Type B pancreatic cell (in vitro differentiated cells): Measurements from ENCODE around the gene C1orf167. TPM values are rescaled to one million over a fixed set of nuclear protein-coding genes. Genes with fewer than 3 reads are reported as not detected.
A peak's percentile ranks its signal among the peaks of the same experiment; 100 is the strongest.

Experiments used
- DNase-seq: peaks from one replicate; pipeline ENCODE4 v3.0.0; 2021; ENCODE audit warnings: mixed read lengths; ENCODE audit not compliant: unreplicated experiment; ENCODE audit errors: extremely low spot score
- H3K27ac Mint-ChIP-seq: 2 replicates; pipeline ENCODE4 v1.8.0; 2021; ENCODE audit warnings: mild to moderate bottlenecking, mixed read lengths
- H3K27me3 Mint-ChIP-seq: 2 replicates; pipeline ENCODE4 v1.8.0; 2021; ENCODE audit warnings: mixed read lengths
- H3K36me3 Mint-ChIP-seq: 2 replicates; pipeline ENCODE4 v1.8.0; 2021; ENCODE audit warnings: mixed read lengths
- H3K4me1 Mint-ChIP-seq: one replicate; pipeline ENCODE4 v1.8.0; 2021; ENCODE audit warnings: mixed read lengths; ENCODE audit not compliant: unreplicated experiment
- H3K4me3 Mint-ChIP-seq: 2 replicates; pipeline ENCODE4 v1.8.0; 2021; ENCODE audit warnings: mild to moderate bottlenecking, mixed read lengths
- H3K9me3 Mint-ChIP-seq: 2 replicates; pipeline ENCODE4 v1.8.0; 2021; ENCODE audit warnings: mixed read lengths
- total RNA-seq: library from RNA; stranded (reverse); gene quantifications from 2 replicates; pipeline ENCODE4 v1.2.1, GENCODE V29; 2021; ENCODE audit warnings: low replicate concordance
- TF ChIP-seq, protein P1 (sequence below): fragments of 200-600 bp; sonication (generic); conservative IDR thresholded peaks from 2 replicates; pipeline ENCODE4 v1.5.0; 2021; ENCODE audit warnings: antibody characterized with exemption, mild to moderate bottlenecking

The C1orf167 gene
- total RNA-seq, 1 donor from 2014 or later: not detected

DNA sequence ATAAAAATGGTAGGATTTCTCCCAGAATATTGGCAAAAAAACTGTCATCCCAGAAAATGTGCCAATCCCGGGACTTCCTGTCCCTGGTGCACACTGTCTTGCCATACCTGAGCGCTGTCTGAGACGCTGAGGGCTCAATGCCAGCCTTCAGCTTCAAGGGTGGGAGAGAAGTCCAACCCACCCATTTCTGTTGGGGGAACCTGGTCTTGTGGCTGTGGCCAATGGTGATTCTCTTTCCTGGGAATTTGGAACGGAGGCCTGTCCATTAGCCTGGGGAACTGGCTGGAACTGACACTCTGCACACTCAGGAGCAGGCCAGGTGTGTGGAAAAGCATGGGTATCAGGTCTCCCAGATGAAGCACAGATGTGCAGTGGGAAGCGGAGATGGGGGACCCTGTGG is 37.1 kb downstream of the C1orf167 start:
- Mint-ChIP-seq H3K4me3 (no peak overlapping the region), H3K36me3 (peaks cover 8% of the 10 kb centered on the region), H3K27ac (no peak overlapping the region), H3K4me1 (peaks cover 21% of the 10 kb centered on the region), H3K27me3 (no peaks in the 10 kb centered on the region), H3K9me3 (no peaks in the 10 kb centered on the region)
- DNase-seq: no peak
- TF ChIP-seq, protein P1, sequence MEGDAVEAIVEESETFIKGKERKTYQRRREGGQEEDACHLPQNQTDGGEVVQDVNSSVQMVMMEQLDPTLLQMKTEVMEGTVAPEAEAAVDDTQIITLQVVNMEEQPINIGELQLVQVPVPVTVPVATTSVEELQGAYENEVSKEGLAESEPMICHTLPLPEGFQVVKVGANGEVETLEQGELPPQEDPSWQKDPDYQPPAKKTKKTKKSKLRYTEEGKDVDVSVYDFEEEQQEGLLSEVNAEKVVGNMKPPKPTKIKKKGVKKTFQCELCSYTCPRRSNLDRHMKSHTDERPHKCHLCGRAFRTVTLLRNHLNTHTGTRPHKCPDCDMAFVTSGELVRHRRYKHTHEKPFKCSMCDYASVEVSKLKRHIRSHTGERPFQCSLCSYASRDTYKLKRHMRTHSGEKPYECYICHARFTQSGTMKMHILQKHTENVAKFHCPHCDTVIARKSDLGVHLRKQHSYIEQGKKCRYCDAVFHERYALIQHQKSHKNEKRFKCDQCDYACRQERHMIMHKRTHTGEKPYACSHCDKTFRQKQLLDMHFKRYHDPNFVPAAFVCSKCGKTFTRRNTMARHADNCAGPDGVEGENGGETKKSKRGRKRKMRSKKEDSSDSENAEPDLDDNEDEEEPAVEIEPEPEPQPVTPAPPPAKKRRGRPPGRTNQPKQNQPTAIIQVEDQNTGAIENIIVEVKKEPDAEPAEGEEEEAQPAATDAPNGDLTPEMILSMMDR: no peak

DNA sequence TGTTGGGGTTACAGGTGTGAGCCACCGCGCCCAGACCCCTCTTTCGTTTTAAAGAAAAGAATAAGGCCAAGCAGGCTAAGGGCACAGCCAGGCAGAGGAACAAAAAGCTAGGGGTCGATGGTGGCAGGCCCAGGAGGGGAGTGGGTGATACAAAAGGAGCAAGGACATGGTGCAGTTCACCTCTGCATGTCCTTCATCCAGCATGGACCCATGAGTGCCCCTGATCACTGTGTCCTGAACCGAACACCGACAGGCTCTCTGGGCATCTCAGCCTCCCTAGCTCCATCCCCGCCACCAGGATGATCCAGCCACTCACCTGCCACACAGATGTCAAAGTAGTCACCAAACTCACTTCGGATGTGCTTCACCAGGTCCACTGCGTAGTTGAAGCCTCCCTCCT is 37.9 kb downstream of the C1orf167 start:
- H3K4me1 Mint-ChIP-seq: peaks cover 21% of the 10 kb centered on the region
- peaks cover 8% of the 10 kb centered on the region for H3K36me3 Mint-ChIP-seq
- DNase-seq: no peak
- H3K9me3 Mint-ChIP-seq: no peaks in the 10 kb centered on the region
- no peaks in the 10 kb centered on the region for H3K27me3 Mint-ChIP-seq
- H3K27ac Mint-ChIP-seq: no peak overlapping the region
- TF ChIP-seq, protein P1: no peak
- no peak overlapping the region for H3K4me3 Mint-ChIP-seq

DNA sequence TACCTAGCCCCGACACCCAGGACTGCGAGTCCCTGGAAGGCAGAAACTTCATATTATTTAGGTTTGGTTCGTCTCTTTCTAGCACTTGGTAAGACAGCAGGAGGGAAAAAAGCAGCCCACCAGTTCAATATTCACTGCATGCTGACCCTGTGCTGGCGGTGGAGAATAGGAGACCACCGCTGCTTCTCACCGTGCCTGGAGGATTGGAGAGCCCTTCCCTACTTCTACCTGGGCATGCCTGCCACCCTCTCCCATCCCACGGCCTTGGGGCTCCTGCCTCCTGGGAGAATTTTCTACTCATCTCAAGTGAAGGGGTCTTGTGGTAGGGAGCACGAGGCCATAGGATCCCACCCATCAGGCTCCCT is 38.4 kb downstream of the C1orf167 start:
- Mint-ChIP-seq H3K4me1 (peaks cover 21% of the 10 kb centered on the region), H3K27me3 (no peaks in the 10 kb centered on the region), H3K36me3 (peaks cover 5% of the 10 kb centered on the region), H3K27ac (no peak overlapping the region), H3K4me3 (no peak overlapping the region), H3K9me3 (no peaks in the 10 kb centered on the region)
- DNase-seq: no peak
- TF ChIP-seq, protein P1: no peak

DNA sequence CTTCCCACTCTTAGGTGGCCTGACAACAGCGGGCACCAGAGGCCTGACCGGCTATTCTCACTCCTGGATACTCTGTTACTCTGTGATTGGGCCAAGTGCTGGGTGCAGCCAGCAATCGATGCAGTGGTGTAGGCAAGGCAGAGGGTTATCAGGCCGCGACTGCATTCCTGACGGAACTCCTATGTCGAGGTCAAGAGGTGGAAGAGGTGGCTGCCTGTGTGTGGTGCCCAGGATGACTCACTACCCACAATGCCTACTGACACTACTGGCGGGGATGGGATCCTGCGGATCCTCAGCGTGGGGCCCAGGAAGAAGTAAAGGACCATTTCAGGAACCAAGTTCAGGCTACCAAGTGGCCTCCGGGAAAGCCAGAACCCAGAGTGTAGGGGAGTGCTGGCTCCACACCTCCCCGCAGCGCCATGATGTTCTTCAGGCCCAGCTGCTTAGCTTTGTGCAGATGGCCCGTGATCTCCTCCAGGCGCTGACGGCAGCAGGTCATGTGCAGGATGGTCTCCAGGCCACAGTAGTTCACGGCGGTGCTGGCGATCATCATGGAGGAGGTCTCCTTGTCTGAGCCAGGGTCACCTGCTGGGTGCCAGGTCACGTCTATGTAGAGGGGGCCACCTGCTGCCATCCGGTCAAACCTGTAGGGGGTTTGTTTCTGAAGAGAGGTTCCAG is 38.9 kb downstream of the C1orf167 start:
- no peak for DNase-seq
- Mint-ChIP-seq H3K36me3 (no peaks in the 10 kb centered on the region), H3K4me3 (no peak overlapping the region), H3K27me3 (no peaks in the 10 kb centered on the region), H3K9me3 (no peaks in the 10 kb centered on the region), H3K4me1 (peaks cover 22% of the 10 kb centered on the region), H3K27ac (no peak overlapping the region)
- TF ChIP-seq, protein P1: no peak

DNA sequence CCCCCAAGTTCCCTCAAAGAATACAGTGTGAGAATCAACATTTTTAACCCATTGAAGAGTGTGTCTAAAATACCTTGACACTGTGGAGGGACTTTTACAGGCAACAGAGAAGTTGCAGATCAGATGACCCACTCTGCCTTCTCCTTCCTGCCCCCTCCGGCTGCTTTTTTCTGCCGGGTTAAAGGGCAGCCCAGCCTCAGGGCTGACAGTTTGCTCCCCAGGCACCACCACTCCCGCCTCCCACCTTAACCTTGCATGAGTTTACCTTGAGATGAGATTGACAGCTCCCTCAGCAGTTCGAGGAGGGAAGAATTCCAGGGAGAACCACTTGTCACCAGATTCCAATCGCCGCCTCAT is 40.6 kb downstream of the C1orf167 start:
- no peak for DNase-seq
- TF ChIP-seq, protein P1: no peak
- Mint-ChIP-seq H3K9me3 (no peaks in the 10 kb centered on the region), H3K4me3 (peak overlapping the region; percentile 100), H3K36me3 (no peaks in the 10 kb centered on the region), H3K27ac (peak overlapping the region; percentile 63), H3K27me3 (no peaks in the 10 kb centered on the region), H3K4me1 (peaks cover 25% of the 10 kb centered on the region)
